Liver (tissue), 3 donors: ENCODE results near the gene COL9A3.

Experiments used
- ATF3 ChIP-seq: IDR thresholded peaks from 2 replicates; pipeline ENCODE4 v1.6.1; 2016; ENCODE audit warnings: antibody characterized with exemption
- EGR1 ChIP-seq, 2 donors: IDR thresholded peaks; 2 replicates each; pipeline ENCODE4 v1.6.1; 2016 to 2018; ENCODE audit warnings: antibody characterized with exemption in 2 of 2, low read depth in 2 of 2
- FOXA1 ChIP-seq: IDR thresholded peaks from 2 replicates; pipeline ENCODE4 v1.6.1; 2016; ENCODE audit warnings: antibody characterized with exemption
- GABPA ChIP-seq, 2 donors: IDR thresholded peaks in 1 of 2; conservative IDR thresholded peaks in 1 of 2; 2 replicates each; pipeline ENCODE4 v1.6.1; 2016; ENCODE audit warnings: antibody characterized with exemption in 2 of 2, mild to moderate bottlenecking in 1 of 2, moderate library complexity in 1 of 2
- HNF4A ChIP-seq, 2 donors: conservative IDR thresholded peaks; 2 replicates each; pipeline ENCODE4 v1.6.1; 2016; ENCODE audit warnings: antibody characterized with exemption in 2 of 2, mild to moderate bottlenecking in 2 of 2
- JUND ChIP-seq, 2 donors: IDR thresholded peaks; 2 replicates each; pipeline ENCODE4 v1.6.1; 2016; ENCODE audit warnings: antibody characterized with exemption in 2 of 2
- RAD21 ChIP-seq, 2 donors: IDR thresholded peaks; 2 replicates each; pipeline ENCODE4 v1.6.1; 2016; ENCODE audit warnings: antibody characterized with exemption in 2 of 2, mild to moderate bottlenecking in 2 of 2
- RXRA ChIP-seq, 2 donors: IDR thresholded peaks; 2 replicates each; pipeline ENCODE4 v1.6.1; 2017 to 2018; ENCODE audit warnings: antibody characterized with exemption in 2 of 2, mild to moderate bottlenecking in 1 of 2
- SP1 ChIP-seq: IDR thresholded peaks from 2 replicates; pipeline ENCODE4 v1.6.1; 2018; ENCODE audit warnings: antibody characterized with exemption, mild to moderate bottlenecking
- TAF1 ChIP-seq: conservative IDR thresholded peaks from 2 replicates; pipeline ENCODE4 v1.6.1; 2016; ENCODE audit warnings: antibody characterized with exemption, mild to moderate bottlenecking
- YY1 ChIP-seq: IDR thresholded peaks from 2 replicates; pipeline ENCODE4 v1.6.1; 2016; ENCODE audit warnings: antibody characterized with exemption, mild to moderate bottlenecking
- TF ChIP-seq, protein P1 (sequence below): fragments of 150-350 bp; IDR thresholded peaks from 2 replicates; pipeline ENCODE4 v1.5.1; 2017; ENCODE audit warnings: improper control_type of control experiment, low read depth, low read length; ENCODE audit not compliant: missing input control
- TF ChIP-seq, protein P2 (sequence below): IDR thresholded peaks from 2 replicates; pipeline ENCODE4 v1.6.1; 2016; ENCODE audit warnings: antibody characterized with exemption, mild to moderate bottlenecking
- TF ChIP-seq, protein P3 (sequence below): IDR thresholded peaks from 2 replicates; pipeline ENCODE4 v1.6.1; 2016; ENCODE audit warnings: antibody characterized with exemption
- donor health status: healthy.
- donor health status: healthy.

DNA sequence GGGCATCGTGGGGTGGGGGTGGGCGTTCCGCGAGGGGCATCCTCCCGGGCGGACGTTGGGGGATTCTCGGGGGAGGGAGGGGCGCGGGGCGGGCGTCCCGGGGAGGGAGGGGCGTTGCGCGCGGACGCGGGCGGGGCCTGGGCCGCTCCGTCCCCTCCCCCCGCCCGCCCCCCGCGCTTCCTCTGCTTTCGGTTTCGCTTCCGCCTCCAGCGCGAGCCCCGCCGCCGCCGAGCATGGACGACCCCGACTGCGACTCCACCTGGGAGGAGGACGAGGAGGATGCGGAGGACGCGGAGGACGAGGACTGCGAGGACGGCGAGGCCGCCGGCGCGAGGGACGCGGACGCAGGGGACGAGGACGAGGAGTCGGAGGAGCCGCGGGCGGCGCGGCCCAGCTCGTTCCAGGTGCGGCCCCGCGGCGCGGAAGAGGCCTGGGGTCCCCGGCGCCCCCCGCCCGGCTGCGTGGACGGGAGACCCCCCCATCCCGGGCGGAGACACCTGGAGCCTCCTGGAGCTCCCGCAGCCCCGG is 12.2 kb upstream of the COL9A3 start, which contains the start of gene OGFR:
- TF ChIP-seq, protein P1, sequence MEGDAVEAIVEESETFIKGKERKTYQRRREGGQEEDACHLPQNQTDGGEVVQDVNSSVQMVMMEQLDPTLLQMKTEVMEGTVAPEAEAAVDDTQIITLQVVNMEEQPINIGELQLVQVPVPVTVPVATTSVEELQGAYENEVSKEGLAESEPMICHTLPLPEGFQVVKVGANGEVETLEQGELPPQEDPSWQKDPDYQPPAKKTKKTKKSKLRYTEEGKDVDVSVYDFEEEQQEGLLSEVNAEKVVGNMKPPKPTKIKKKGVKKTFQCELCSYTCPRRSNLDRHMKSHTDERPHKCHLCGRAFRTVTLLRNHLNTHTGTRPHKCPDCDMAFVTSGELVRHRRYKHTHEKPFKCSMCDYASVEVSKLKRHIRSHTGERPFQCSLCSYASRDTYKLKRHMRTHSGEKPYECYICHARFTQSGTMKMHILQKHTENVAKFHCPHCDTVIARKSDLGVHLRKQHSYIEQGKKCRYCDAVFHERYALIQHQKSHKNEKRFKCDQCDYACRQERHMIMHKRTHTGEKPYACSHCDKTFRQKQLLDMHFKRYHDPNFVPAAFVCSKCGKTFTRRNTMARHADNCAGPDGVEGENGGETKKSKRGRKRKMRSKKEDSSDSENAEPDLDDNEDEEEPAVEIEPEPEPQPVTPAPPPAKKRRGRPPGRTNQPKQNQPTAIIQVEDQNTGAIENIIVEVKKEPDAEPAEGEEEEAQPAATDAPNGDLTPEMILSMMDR = no peak
- TF ChIP-seq HNF4A (conservative IDR thresholded peaks at IDR 0.05) (no peak), RAD21 (IDR thresholded peaks at IDR 0.05) (no peak), TAF1 (no peak), YY1 (no peak), ATF3 (no peak), EGR1 (IDR thresholded peaks at IDR 0.05; ENCODE audit: low read depth in 2 of 2) (no peak), SP1 (no peak), GABPA (IDR thresholded peaks at IDR 0.05 in 1 of 2, conservative IDR thresholded peaks at IDR 0.05 in 1 of 2) (no peak), RXRA (IDR thresholded peaks at IDR 0.05) (no peak), FOXA1 (no peak), JUND (IDR thresholded peaks at IDR 0.05) (no peak)
- TF ChIP-seq, protein P2, sequence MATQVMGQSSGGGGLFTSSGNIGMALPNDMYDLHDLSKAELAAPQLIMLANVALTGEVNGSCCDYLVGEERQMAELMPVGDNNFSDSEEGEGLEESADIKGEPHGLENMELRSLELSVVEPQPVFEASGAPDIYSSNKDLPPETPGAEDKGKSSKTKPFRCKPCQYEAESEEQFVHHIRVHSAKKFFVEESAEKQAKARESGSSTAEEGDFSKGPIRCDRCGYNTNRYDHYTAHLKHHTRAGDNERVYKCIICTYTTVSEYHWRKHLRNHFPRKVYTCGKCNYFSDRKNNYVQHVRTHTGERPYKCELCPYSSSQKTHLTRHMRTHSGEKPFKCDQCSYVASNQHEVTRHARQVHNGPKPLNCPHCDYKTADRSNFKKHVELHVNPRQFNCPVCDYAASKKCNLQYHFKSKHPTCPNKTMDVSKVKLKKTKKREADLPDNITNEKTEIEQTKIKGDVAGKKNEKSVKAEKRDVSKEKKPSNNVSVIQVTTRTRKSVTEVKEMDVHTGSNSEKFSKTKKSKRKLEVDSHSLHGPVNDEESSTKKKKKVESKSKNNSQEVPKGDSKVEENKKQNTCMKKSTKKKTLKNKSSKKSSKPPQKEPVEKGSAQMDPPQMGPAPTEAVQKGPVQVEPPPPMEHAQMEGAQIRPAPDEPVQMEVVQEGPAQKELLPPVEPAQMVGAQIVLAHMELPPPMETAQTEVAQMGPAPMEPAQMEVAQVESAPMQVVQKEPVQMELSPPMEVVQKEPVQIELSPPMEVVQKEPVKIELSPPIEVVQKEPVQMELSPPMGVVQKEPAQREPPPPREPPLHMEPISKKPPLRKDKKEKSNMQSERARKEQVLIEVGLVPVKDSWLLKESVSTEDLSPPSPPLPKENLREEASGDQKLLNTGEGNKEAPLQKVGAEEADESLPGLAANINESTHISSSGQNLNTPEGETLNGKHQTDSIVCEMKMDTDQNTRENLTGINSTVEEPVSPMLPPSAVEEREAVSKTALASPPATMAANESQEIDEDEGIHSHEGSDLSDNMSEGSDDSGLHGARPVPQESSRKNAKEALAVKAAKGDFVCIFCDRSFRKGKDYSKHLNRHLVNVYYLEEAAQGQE = no peak
- TF ChIP-seq, protein P3, sequence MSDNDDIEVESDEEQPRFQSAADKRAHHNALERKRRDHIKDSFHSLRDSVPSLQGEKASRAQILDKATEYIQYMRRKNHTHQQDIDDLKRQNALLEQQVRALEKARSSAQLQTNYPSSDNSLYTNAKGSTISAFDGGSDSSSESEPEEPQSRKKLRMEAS = no peak
